Fibroblast of pulmonary artery (primary cell): Measurements from ENCODE around the gene RMND5A.
A peak's percentile ranks its signal among the peaks of the same experiment; 100 is the strongest.

Source experiments
- DNase-seq: peaks from one replicate; pipeline ENCODE4 v3.0.0-alpha.2; 2010; ENCODE audit warnings: low read depth
- H3K4me3 ChIP-seq: replicated peaks from 2 replicates; pipeline ENCODE4 v1.5.1; 2011; ENCODE audit warnings: low read depth, mild to moderate bottlenecking, control low read depth, low read length, moderate library complexity
- CTCF ChIP-seq: IDR thresholded peaks from 2 replicates; pipeline ENCODE4 v1.5.1; 2011; ENCODE audit warnings: mild to moderate bottlenecking, control low read depth, low read length, inconsistent platforms; ENCODE audit errors: missing control alignments

RMND5A gene

GRCh38 chr2:86719637-86720539 lies at the start of gene RMND5A:
TSS of gene RMND5A (plus strand) at chr2:86720291. CDS start at chr2:86720668, 377 bp downstream.
- peak within 1 kb of the TSS; percentile 64 for H3K4me3 ChIP-seq
- DNase-seq, result peak; percentile 92

- no peak overlapping the region for H3K4me3 ChIP-seq
- DNase-seq, result peak; percentile 46
- no peak for TF ChIP-seq CTCF
Measured at GRCh38 chr2:86671337-86671981, 48.6 kb upstream of the RMND5A start.

- DNase-seq, result no peak
- no peak for TF ChIP-seq CTCF
- H3K4me3 ChIP-seq, result no peak overlapping the region
Measured at GRCh38 chr2:86672027-86672545, 48.0 kb upstream of the RMND5A start.

GRCh38 chr2:86673011-86673410 lies 47.1 kb upstream of the RMND5A start:
- no peak overlapping the region for H3K4me3 ChIP-seq
- TF ChIP-seq CTCF, result no peak
- no peak for DNase-seq

- DNase-seq, result no peak
- TF ChIP-seq CTCF, result no peak
- no peak overlapping the region for H3K4me3 ChIP-seq
Measured at GRCh38 chr2:86673986-86674670, 46.0 kb upstream of the RMND5A start.

GRCh38 chr2:86675104-86675503 lies 45.0 kb upstream of the RMND5A start:
- no peak for TF ChIP-seq CTCF
- DNase-seq, result no peak
- no peak overlapping the region for H3K4me3 ChIP-seq

GRCh38 chr2:86675511-86676015 lies 44.5 kb upstream of the RMND5A start:
- H3K4me3 ChIP-seq, result no peak overlapping the region
- no peak for DNase-seq
- TF ChIP-seq CTCF, result no peak
